Neuron (in vitro differentiated cells): ENCODE measurements around the gene RPS27L.
"Not testable (repeated sequence)": the region's sequence is repeated elsewhere in the genome, so short reads cannot be mapped to it uniquely, and the experiment has no call there.

Experiments used
- H2AFZ ChIP-seq: one replicate; pipeline ENCODE4 v1.6.1; 2013; ENCODE audit warnings: low read depth, mild to moderate bottlenecking, inconsistent platforms, low read length, moderate library complexity
- H3K27me3 ChIP-seq: one replicate; pipeline ENCODE4 v1.6.1; 2013; ENCODE audit warnings: low read length; ENCODE audit not compliant: insufficient read depth
- H3K36me3 ChIP-seq: one replicate; pipeline ENCODE4 v1.6.1; 2013; ENCODE audit warnings: low read length; ENCODE audit not compliant: insufficient read depth
- H3K4me1 ChIP-seq: one replicate; pipeline ENCODE4 v1.6.1; 2013; ENCODE audit warnings: low read length; ENCODE audit not compliant: insufficient read depth
- H3K4me3 ChIP-seq: 2 replicates; pipeline ENCODE4 v1.5.1; 2013; ENCODE audit warnings: mild to moderate bottlenecking, low read length, moderate library complexity
- H3K9me3 ChIP-seq: one replicate; pipeline ENCODE4 v1.6.1; 2013; ENCODE audit warnings: low read length

The RPS27L gene

DNA sequence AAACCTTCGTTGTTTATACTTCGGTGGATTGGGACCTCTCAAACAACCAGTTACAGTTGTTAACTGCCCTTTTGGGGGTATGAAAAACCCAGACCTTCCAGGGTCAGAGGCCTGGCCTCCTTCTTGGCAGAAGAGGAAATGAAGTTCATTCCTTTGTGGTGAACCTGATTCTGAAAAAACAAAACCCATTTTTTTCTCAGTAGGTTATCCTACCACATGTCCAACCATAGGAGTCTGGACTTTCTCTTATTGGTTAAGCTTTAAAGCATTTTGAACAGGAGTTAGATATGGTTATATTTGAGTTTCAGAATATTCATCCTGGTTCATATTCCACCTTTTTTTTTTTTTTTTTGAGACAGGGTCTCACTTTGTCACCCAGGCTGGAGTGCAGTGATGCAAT is 42.8 kb downstream of the RPS27L start:
- Histone ChIP-seq H3K4me1 (no peaks in the 10 kb centered on the region), H3K36me3 (no peaks in the 10 kb centered on the region), H3K4me3 (no peak overlapping the region), H2AFZ (no peak overlapping the region), H3K9me3 (no peaks in the 10 kb centered on the region), H3K27me3 (no peaks in the 10 kb centered on the region)

DNA sequence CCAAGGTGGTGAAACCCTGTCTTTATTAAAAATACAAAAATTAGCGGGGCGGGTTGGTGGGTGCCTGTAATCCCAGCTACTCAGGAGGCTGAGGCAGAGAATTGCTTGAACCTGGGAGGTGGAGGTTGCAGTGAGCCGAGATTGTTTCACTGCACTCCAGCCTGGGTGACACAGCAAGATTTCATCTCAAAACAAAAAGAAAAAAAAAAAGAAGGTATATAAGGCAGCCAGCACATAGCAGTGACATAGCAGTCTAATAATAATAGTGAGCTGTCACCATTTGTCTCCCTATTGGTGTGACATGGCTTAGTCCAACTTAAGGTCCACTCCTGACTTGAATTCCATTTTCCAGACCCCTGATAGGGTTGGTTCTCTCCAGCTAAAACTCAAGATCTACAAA is 44.4 kb downstream of the RPS27L start:
- no peaks in the 10 kb centered on the region for H3K9me3 ChIP-seq

DNA sequence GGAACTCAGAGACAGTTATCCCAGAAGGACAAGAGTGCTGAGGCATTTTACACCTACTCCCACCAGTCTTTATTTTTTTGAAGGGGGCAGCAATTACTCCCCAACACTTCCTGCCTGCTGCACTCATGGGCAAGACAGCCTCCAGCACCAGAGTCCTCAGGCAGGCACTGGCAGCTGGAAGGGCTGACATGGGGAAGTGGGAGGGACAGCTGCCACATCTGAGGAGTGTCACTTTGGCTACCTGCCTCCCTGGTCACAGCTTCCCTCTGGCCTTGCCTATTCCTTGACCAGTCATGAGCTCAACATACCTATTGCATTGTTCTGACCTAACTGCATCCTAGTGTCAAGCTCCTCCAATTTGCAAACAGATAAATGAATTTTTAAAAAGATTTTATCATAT is 45.8 kb downstream of the RPS27L start:
- no peaks in the 10 kb centered on the region for H3K27me3 ChIP-seq
- H3K4me1 ChIP-seq, result no peaks in the 10 kb centered on the region
- no peaks in the 10 kb centered on the region for H3K36me3 ChIP-seq
- no peak overlapping the region for H3K4me3 ChIP-seq
- H3K9me3 ChIP-seq, result no peaks in the 10 kb centered on the region
- H2AFZ ChIP-seq, result no peak overlapping the region

More for the DNA sequence above, 44.4 kb downstream of the RPS27L start:
- no peaks in the 10 kb centered on the region for H3K36me3 ChIP-seq
- no peak overlapping the region for H2AFZ ChIP-seq
- H3K4me1 ChIP-seq, result no peaks in the 10 kb centered on the region
- H3K27me3 ChIP-seq, result no peaks in the 10 kb centered on the region
- no peak overlapping the region for H3K4me3 ChIP-seq

DNA sequence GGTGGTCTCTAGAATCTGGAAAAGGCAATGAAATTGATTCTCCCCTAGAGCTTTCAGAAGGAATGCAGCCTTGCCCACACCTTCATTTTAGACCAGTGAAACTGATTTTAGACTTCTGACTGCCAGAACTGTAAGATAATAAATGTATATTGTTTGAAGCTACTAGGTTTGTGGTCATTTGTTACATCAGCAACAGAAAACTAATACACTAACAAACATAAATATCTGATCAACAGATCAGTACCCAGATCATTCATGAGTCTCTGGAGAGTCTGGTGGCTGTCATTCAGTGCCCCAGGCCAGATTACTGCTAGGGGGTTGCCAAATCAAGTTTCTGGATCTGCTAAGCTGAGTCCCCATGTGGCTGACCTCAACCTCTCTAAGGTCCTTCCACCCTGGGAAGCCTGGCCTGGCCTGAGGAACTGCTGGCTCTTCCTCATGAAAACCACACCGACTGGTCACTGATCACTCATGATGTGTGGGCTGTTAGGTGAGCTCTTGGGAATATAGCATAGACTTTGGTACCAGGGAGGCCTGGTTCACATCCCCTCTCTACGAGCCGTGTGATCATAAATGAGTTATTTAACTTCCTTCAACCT is 46.8 kb downstream of the RPS27L start:
- Histone ChIP-seq H2AFZ (no peak overlapping the region), H3K4me3 (no peak overlapping the region), H3K27me3 (no peaks in the 10 kb centered on the region), H3K9me3 (no peaks in the 10 kb centered on the region), H3K36me3 (no peaks in the 10 kb centered on the region), H3K4me1 (no peaks in the 10 kb centered on the region)

DNA sequence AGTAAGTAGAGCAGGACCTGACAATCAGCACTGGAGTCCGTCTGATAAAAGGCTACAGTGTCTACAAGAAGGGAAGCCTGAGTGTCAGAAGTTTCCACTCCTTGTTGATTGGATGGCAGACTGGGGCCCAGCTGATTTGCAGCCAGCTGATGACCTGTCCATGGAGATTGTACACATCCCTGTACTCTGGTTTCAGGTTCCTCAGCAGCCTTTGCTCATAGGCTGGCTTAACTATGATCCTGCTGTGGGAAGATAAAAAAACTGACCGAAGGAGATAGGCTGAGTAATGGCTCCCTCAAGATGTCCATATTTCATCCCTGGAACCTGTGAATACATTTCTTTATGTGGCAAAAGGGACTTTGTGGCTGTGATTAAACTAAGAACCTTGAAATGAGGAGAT is 47.4 kb downstream of the RPS27L start:
- no peaks in the 10 kb centered on the region for H3K4me1 ChIP-seq
- no peaks in the 10 kb centered on the region for H3K9me3 ChIP-seq
- no peaks in the 10 kb centered on the region for H3K36me3 ChIP-seq
- H3K27me3 ChIP-seq, result no peaks in the 10 kb centered on the region
- H2AFZ ChIP-seq, result no peak overlapping the region
- H3K4me3 ChIP-seq, result no peak overlapping the region

DNA sequence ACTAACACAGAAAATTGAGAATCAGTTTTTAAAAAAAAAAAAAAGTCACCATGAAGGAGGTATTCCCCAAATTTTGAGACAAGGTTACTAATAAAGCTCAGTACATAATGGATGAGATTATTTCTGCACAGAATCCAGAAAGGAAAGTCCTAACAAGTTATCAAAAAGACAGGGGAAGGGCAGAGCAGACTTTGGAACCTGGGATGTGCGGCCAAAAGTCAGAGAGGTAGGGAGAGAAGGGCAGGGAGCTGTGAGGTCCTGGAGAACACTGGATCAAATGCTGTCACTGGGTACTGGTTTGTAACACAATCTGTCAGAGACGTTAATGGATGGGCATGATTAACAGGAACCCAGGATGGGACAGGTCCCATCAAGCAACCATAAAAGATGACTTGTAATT is 47.8 kb downstream of the RPS27L start:
- no peaks in the 10 kb centered on the region for H3K27me3 ChIP-seq
- no peak overlapping the region for H2AFZ ChIP-seq
- no peaks in the 10 kb centered on the region for H3K4me1 ChIP-seq
- no peak overlapping the region for H3K4me3 ChIP-seq
- H3K36me3 ChIP-seq, result no peaks in the 10 kb centered on the region
- H3K9me3 ChIP-seq, result no peaks in the 10 kb centered on the region

DNA sequence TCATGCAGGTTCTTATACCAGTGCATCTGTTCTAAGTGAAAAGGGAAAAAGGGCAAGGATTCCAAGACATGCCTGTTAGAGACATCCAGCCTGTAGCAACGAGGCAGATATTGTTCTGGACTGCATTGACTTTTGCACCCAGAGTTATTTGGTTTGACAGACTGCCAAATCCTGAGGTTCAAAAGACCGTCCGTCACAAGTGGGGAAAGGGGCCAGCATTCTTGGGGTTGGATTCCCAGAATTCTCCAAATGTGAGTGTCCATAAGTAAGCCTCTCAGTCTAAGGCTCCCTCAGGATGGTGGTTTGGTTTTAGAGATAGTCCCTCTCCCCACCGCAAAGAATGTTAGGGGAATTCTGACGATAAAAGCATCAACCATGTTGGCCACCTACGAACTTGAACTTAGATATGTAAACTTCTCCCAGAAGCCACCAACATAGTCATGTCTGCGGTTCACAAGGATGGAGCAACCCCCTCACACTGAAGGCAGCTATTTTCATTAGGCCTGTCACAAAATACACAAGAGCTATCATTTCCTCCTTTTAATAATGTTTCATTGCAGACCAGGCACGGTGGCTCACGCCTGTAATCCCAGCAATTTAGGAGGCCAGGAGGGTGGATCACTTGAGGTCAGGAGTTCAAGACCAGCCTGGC is 49.3 kb downstream of the RPS27L start:
- Histone ChIP-seq H3K4me3 (no peak overlapping the region), H2AFZ (no peak overlapping the region), H3K4me1 (no peaks in the 10 kb centered on the region), H3K27me3 (no peaks in the 10 kb centered on the region), H3K36me3 (no peaks in the 10 kb centered on the region), H3K9me3 (no peaks in the 10 kb centered on the region)

DNA sequence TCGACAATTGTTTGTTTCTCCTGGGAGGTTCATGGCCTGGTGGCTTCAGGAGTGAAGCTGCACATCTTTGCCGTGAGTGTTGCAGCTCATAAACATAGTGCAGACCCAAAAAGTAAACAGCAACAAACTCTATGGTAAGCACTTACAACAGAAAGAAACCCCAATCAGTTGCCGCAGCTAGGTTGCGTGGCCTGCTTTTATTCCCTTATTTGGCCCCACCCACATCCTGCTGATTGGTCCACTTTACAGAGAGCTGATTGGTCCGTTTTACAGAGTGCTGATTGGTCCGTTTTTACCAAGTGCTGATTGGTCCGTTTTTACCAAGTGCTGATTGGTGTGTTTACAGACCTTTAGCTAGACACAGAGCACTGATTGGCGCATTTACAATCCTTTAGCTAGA is 51.9 kb downstream of the RPS27L start:
- H3K4me1 ChIP-seq, H3K27me3 ChIP-seq, H3K9me3 ChIP-seq, H3K4me3 ChIP-seq, H3K36me3 ChIP-seq, H2AFZ ChIP-seq: not testable (repeated sequence)

DNA sequence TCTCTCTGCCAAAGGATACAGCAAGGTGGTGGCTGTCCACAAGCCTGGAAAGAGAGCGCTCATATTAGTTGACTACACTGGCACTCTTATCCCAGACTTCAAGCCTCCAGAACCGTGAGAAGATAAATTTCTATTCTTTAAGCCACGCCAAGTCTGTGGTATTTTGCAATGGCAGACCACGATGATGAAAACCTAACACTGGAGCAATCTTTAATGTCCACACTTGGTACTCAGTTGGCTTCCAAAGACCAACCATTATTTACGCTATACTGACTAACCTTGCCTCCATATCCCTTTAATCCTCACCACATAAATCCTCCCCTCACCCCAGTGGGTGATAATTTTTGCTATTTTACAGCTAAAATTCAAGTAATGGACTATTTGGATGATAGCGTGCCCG is 52.5 kb downstream of the RPS27L start:
- no peaks in the 10 kb centered on the region for H3K27me3 ChIP-seq
- H2AFZ ChIP-seq, result no peak overlapping the region
- no peaks in the 10 kb centered on the region for H3K36me3 ChIP-seq
- H3K4me1 ChIP-seq, result no peaks in the 10 kb centered on the region
- H3K9me3 ChIP-seq, result no peaks in the 10 kb centered on the region
- no peak overlapping the region for H3K4me3 ChIP-seq

DNA sequence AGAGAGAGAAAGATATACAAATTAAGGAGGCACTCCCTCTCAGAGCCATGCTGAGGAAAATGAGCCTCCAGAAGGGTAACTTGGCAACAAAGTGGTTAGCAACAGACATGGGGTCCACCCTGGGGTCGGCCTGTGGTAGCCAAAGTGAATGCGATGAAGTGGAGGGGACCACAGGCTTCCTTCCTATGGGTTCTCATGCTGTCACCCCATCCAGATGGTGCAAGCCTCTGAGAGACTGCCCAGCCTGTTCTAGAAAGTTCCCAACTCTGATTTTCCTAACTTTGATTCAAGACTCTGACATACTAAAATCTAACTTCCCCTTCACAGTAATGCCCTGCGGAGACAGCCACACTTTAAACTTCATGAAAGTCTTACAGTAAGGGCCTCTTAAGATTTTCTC is 53.9 kb downstream of the RPS27L start:
- no peak overlapping the region for H2AFZ ChIP-seq
- H3K9me3 ChIP-seq, result no peaks in the 10 kb centered on the region
- H3K4me1 ChIP-seq, result no peaks in the 10 kb centered on the region
- H3K36me3 ChIP-seq, result no peaks in the 10 kb centered on the region
- H3K4me3 ChIP-seq, result no peak overlapping the region
- no peaks in the 10 kb centered on the region for H3K27me3 ChIP-seq

DNA sequence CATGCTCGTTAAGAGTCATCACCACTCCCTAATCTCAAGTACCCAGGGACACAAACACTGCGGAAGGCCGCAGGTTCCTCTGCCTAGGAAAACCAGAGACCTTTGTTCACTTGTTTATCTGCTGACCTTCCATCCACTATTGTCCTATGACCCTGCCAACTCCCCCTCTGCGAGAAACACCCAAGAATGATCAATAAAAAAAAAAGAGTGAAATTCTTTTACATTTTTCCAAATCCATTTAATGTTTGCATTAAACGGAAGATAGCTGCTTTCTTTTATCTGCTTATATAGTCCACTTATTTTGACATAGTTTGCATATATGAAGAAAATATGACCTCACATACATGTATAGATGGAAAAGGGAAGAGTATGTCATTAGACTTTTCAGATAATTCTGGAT is 57.7 kb downstream of the RPS27L start:
- H3K4me1 ChIP-seq, H3K4me3 ChIP-seq, H3K36me3 ChIP-seq, H2AFZ ChIP-seq, H3K9me3 ChIP-seq, H3K27me3 ChIP-seq: not testable (repeated sequence)

DNA sequence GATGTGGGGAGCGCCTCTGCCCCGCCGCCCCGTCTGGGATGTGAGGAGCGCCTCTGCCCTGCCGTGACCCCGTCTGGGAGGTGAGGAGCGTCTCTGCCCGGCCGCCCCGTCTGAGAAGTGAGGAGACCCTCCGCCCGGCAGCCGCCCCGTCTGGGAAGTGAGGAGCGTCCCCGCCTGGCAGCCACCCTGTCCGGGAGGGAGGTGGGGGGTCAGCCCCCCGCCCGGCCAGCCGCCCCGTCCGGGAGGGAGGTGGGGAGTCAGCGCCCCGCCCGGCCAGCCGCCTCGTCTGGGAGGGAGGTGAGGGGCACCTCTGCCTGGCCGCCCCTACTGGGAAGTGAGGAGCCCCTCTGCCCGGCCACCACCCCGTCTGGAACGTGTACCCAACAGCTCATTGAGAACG is 58.4 kb downstream of the RPS27L start:
- H3K36me3 ChIP-seq, H3K27me3 ChIP-seq, H2AFZ ChIP-seq, H3K4me1 ChIP-seq, H3K9me3 ChIP-seq, H3K4me3 ChIP-seq: not testable (repeated sequence)
